GM18870 (cell line): ENCODE data around the gene ANKRD44.

ENCODE experiments used
- ATAC-seq: cut with Tn5 transposase; IDR thresholded peaks from one replicate; pipeline ENCODE4 v1.9.1; 2021; ENCODE audit warnings: moderate library complexity; ENCODE audit not compliant: unreplicated experiment

Gene ANKRD44

GRCh38 chr2:196970099-196970498 lies 340.5 kb downstream of the ANKRD44 start:
- no peak for ATAC-seq

DNA sequence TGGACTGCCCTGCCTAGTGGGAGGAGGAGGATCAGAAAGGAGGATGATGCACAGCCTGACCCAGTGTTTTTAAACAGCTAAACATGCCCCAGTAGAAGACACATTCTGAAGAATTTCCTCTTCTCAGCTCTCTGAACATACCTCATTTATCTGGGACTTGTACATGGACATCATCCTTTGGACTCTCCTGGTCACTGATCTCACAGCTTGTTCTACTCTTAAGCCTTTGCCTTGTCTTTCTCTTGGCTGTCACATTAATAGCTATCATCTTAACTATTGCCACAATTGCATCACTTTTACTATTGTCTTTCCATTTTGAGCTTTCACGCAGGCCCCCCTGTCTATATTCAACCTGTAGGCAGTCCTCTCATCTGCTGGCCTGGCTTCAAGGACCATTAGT lies 342.1 kb downstream of the ANKRD44 start:
- no peak for ATAC-seq

- ATAC-seq: no peak
These were observed 342.8 kb downstream of the ANKRD44 start for GRCh38 chr2:196967775-196968174.

GRCh38 chr2:196967116-196967515 lies 343.5 kb downstream of the ANKRD44 start:
- no peak for ATAC-seq

- no peak for ATAC-seq
These were observed 344.5 kb downstream of the ANKRD44 start for GRCh38 chr2:196966061-196966460.

DNA sequence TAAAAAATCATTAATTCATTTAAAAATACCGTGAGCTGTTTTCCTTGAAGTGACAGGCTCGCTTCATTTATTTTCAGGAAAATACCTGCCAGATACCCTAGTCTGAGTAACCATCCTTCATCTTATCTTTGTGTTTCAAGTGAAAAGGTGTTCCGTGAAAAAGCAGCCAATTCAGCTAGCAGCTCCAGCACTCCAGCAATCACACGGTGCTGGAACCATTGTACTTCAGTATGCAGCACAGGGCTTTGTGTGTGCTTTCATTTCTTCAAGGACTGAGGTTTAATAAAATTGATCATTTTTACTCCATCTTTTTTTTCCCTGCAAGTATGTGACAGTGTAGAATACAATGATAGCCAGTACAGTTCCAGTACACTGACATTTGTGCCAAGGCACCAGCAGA lies 344.9 kb downstream of the ANKRD44 start:
- ATAC-seq: no peak

- no peak for ATAC-seq
These were observed 346.6 kb downstream of the ANKRD44 start for GRCh38 chr2:196963961-196964360.

DNA sequence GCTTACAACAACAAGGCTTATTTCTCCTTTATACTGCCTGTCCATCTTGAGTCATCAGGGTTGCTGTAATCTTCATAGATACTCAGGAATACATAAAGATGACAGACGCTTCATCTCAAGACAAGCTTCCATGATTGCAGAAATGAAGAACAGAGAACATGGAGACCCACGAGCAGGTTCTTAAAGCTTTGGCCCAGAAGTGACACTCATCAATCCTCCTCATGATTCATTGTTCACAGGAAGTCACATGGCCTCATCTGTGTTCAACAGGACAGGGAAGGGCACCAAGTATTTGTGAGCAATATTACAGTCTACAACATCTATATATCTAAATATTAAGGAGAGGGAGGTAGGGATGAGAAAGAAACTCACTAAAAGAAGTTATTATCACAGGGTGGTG lies 347.5 kb downstream of the ANKRD44 start:
- no peak for ATAC-seq

DNA sequence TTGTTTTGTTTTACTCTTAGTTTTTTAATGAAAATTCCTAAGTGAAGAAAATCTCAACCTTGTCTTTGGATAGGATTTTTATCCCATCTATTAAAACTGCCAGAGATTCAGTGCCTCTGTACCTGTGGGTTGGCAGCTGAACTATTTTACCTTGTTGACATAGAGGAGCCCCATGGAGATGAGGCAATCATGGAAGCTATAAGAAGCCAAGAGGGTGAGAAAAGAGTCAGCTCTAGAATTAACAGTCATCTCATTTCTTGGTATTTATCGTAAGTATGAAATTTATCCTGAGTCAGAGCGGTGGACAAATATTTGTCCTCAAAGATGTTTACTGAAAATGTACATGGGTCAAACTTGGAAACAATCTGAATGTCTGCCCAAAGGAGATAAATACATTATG lies 348.3 kb downstream of the ANKRD44 start:
- no peak for ATAC-seq

DNA sequence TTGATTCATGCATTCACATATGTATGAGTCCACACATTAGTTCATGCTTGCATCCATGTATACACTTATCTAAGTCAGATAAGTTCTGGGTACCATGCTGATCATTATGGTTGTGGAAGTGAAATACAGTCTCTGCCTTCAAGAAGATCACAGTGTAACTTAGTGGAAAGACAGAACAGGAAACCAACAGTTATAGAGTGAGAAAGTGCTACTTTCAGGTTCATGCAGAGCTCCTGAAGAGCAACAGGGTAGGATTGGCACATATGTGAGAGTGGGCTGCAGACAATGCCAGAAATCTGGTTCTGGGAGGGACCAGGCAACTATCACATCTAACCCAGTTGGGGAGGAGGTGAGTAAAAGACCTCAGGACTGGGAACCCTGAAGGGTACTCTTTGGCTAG lies 348.7 kb downstream of the ANKRD44 start:
- ATAC-seq: peak; percentile 99

DNA sequence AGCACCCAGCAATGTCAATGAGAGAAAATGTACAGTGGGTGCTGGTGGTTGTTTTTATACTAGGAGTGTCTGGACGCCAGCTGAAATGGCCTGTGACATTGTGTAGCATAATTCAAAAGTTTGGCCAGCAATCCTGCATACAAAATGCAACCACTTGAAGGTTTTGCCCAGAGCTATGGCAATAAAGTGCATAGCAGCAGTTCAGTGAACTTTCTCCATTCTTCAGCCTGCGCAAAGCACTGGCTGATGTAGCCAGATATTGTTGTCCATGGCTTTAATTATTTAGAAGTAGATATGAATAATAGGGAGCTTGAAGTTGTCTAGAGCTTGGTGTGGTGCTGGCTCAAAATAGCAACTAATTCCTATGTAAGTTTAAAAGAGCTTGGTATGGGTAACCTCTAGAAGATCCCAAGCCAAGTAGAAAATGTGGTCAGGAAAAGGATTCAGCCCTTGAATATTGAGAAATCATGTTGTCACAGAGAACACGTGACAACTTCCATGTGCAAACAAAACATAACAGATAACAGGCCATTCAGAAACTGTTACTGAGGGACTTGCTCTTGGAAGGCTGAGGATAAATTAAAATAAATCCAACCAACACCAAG lies 350.7 kb downstream of the ANKRD44 start:
- ATAC-seq: no peak

DNA sequence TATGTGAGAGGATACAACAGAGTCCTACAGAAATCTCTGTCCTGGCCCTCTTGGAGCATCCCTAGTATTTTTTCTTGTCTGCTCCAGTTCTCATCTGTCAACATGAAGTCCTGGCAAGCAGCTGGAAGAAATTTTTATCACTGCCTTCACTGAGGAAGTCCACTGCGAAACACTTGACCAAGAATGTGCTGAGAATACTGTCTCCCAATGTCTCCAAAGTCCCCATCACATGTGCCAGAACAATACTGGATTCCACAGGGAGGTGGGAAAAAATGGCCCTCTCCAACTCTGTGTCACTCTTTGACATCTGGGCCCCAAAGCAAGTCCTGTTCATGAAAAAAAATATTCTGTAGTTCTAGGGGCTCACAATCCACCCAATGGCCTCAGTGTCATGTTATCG lies 351.3 kb downstream of the ANKRD44 start:
- no peak for ATAC-seq

GRCh38 chr2:196957881-196958525 lies 352.6 kb downstream of the ANKRD44 start:
- ATAC-seq: no peak

- no peak for ATAC-seq
These were observed 353.1 kb downstream of the ANKRD44 start for GRCh38 chr2:196957442-196957841.

- no peak for ATAC-seq
These were observed 354.5 kb downstream of the ANKRD44 start for GRCh38 chr2:196956069-196956468.

GRCh38 chr2:196955036-196955435 lies 355.5 kb downstream of the ANKRD44 start:
- no peak for ATAC-seq

DNA sequence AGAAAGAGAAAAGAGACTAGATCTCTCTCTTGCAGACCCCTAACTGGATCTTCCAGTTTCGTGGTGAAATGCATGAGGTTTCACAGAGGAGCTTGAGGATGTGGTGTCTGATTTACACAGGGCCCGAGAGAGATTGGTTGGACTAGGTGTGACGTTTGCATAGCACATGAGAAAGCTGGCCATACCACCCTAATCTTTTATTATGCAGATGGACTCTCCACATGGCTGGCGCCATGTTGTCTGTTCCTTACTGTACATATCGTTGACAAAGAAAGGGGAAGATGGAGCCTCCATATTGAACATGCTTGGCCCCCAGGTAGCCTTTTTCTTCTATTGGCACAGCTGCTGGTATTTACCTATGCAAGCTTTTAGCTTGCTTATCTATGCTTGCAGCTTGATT lies 356.6 kb downstream of the ANKRD44 start:
- ATAC-seq: no peak

DNA sequence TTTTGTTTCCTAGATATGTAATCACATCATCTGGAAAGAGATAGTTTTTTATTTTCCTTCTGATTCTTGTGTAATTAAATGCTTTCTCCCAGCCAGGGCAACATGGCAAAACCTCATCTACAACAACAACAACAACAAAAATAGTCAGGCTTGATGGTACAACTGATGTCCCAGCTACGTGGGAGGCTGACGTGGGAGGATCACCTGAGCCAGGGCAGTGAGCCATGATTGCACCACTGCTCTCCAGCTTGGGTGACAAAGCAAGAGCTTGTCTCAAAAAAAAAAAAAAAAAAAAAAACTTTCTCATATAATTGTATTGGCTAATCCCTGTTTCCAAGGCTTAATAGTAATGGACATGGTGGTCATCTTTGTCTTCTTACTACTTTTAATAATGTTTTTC lies 357.6 kb downstream of the ANKRD44 start:
- ATAC-seq: no peak

DNA sequence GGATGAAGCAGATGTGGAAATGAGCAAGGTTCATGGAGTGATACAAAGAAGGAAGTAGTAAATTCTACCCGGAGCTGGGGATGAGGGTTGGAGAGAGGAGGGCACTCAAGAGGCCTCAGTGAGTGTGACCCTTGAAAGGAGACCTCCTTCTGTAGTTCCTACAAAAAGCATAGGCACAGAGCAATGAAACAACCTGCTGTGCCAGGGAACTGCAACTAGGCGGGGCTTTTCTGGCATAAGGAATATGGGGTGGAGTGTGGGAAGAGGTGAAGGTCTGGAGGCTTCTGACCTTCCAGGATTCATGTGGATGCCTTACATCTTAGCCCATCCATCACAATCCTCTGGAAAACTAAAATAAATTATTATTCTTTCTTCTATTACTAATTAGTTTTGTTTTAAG lies 358.6 kb downstream of the ANKRD44 start:
- ATAC-seq: no peak

GRCh38 chr2:196949116-196949515 lies 361.5 kb downstream of the ANKRD44 start:
- no peak for ATAC-seq

DNA sequence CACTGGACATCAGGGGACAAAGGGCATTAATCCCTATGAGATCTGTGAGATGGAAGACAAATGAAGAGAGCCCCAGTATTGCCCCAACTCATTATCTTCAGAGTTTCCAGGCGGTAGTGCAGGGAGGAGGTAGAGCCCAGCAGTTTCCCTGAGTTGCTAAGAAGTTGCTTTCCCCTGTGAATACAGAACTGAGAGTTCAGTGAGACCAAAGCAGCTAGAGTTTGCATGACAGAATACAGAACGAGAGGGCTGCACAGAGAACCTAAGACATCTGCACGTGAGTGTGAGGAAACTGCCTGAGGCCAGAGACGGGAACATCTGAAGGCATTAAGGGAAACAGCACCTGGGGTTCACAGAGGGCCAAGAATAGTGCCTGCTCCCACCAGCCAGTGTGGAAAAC lies 366.0 kb downstream of the ANKRD44 start:
- peak; percentile 94 for ATAC-seq

DNA sequence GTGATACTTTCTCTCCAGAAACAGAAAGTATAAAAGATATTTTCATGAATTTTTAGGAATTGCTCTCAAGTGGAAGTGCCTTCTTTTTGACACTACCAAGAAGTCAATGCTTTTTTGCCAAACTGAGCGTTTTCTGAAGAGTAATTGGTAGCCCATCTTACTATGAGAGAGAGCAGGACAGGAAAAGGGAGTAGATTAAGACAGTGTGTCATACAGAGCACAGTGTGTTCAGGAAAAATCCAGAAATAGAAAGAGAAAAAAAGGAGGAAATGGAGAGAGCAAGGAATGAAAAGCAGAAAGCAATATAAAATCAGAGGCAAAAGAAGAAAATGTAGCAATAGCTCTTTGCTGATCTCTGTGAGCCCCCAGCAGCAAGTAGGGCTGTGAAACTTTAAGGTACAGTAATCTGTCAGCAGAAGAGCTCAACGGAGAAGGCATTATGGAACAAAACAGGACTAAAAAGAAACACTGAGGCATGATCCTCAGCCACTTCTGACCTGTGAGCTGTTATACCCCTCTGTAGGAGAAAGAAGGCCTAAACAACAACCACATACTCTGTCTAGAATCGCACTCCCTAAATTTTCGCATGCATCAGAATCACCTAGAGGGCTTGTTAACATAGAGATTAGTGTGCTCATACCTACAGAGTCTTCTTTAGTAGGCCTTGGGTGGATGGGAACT lies 369.0 kb downstream of the ANKRD44 start:
- no peak for ATAC-seq
